ENCODE data around the gene CCDC43.
A peak's percentile ranks its signal among the peaks of the same experiment; 100 is the strongest.
"Not testable (repeated sequence)": the region's sequence is repeated elsewhere in the genome, so short reads cannot be mapped to it uniquely, and the experiment has no call there.

CCDC43 gene

GRCh38 chr17:44689477-44690217 lies at the start of gene CCDC43:
Gene CCDC43, minus strand, starts transcription at chr17:44689776. Its CDS starts 23 bp downstream, at chr17:44689753.
- DNase-seq: peak; percentile 90

- DNase-seq: no peak
These were observed 48.8 kb upstream of the CCDC43 start for GRCh38 chr17:44738214-44738906.

GRCh38 chr17:44736551-44737240 lies 47.1 kb upstream of the CCDC43 start:
- DNase-seq: no peak

GRCh38 chr17:44734272-44734671 lies 44.7 kb upstream of the CCDC43 start:
- no peak for DNase-seq

- DNase-seq: no peak
These were observed 44.2 kb upstream of the CCDC43 start for GRCh38 chr17:44733753-44734152.

- DNase-seq: not testable (repeated sequence)
These were observed 36.5 kb upstream of the CCDC43 start for GRCh38 chr17:44726121-44726520.

- no peak for DNase-seq
These were observed 32.7 kb upstream of the CCDC43 start for GRCh38 chr17:44722254-44722653.

- no peak for DNase-seq
These were observed 29.9 kb upstream of the CCDC43 start for GRCh38 chr17:44719444-44719843.

- peak; percentile 72 for DNase-seq
These were observed 19.1 kb upstream of the CCDC43 start, which contains the start of gene DBF4B for GRCh38 chr17:44708401-44709263. Gene DBF4B, plus strand, starts transcription at chr17:44708665. Its CDS starts 156 bp downstream, at chr17:44708821.

GRCh38 chr17:44707755-44708400 lies 18.3 kb upstream of the CCDC43 start:
- no peak for DNase-seq

GRCh38 chr17:44700288-44700687 lies 10.7 kb upstream of the CCDC43 start:
- DNase-seq: not testable (repeated sequence)

- no peak for DNase-seq
These were observed 4.0 kb upstream of the CCDC43 start for GRCh38 chr17:44693609-44694008.

GRCh38 chr17:44690746-44691306 lies 1.2 kb upstream of the CCDC43 start:
- not testable (repeated sequence) for DNase-seq

- DNase-seq: peak; percentile 9
These were observed 700 bp downstream of the CCDC43 start for GRCh38 chr17:44688675-44689476.

GRCh38 chr17:44688200-44688599 lies 1.4 kb downstream of the CCDC43 start:
- no peak for DNase-seq

GRCh38 chr17:44687756-44688155 lies 1.8 kb downstream of the CCDC43 start:
- DNase-seq: no peak

- DNase-seq: not testable (repeated sequence)
These were observed 6.3 kb downstream of the CCDC43 start for GRCh38 chr17:44683303-44683702.

GRCh38 chr17:44677136-44677535 lies 12.4 kb downstream of the CCDC43 start:
- no peak for DNase-seq

- no peak for DNase-seq
These were observed 15.7 kb downstream of the CCDC43 start for GRCh38 chr17:44673893-44674292.

- no peak for DNase-seq
These were observed 17.0 kb downstream of the CCDC43 start for GRCh38 chr17:44672479-44673093.

Data from stimulated activated CD4-positive, alpha-beta T cell treated with anti-CD3 and anti-CD28 coated beads, Interleukin-12 subunit alpha, Interleukin-12 subunit beta, amount 100 ng/mL, for 4 hours (primary cell).